HG03432 (cell line): ENCODE measurements around the gene CALHM1.
"Not testable (repeated sequence)": the region's sequence is repeated elsewhere in the genome, so short reads cannot be mapped to it uniquely, and the experiment has no call there.

ENCODE experiments used
- ATAC-seq: cut with Tn5 transposase; IDR thresholded peaks from one replicate; pipeline ENCODE4 v1.9.1; 2021; ENCODE audit warnings: mild to moderate bottlenecking, moderate library complexity; ENCODE audit not compliant: unreplicated experiment

CALHM1 gene, protein sequence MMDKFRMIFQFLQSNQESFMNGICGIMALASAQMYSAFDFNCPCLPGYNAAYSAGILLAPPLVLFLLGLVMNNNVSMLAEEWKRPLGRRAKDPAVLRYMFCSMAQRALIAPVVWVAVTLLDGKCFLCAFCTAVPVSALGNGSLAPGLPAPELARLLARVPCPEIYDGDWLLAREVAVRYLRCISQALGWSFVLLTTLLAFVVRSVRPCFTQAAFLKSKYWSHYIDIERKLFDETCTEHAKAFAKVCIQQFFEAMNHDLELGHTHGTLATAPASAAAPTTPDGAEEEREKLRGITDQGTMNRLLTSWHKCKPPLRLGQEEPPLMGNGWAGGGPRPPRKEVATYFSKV

GRCh38 chr10:103458720-103459119, at the start of gene CALHM1:
CALHM1 (minus strand) TSS chr10:103458900; CDS start chr10:103458751, 149 bp downstream.
- peak; percentile 74 for ATAC-seq

- no peak for ATAC-seq
These were observed 48.8 kb upstream of the CALHM1 start for GRCh38 chr10:103507235-103508191.

DNA sequence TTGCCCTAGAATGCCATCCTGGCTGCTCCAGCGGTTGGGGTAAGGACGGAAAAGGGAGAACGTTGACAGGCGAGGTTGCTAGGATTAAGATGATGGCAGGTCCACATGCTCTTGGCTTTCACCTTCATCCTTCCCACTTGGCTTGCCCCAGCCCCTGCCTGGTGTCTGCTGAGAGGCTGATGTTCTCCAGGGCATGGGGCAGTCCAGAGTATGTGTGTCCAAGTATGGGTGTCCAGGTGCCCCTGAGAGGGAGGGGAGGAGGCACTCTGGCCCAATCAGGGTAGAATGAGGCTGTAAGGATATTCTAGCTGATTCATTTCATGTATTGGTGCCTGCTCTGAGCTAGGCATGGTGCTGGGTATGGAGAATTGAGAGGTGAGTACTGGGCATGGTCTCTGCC, 47.4 kb upstream of the CALHM1 start:
- ATAC-seq, result no peak

DNA sequence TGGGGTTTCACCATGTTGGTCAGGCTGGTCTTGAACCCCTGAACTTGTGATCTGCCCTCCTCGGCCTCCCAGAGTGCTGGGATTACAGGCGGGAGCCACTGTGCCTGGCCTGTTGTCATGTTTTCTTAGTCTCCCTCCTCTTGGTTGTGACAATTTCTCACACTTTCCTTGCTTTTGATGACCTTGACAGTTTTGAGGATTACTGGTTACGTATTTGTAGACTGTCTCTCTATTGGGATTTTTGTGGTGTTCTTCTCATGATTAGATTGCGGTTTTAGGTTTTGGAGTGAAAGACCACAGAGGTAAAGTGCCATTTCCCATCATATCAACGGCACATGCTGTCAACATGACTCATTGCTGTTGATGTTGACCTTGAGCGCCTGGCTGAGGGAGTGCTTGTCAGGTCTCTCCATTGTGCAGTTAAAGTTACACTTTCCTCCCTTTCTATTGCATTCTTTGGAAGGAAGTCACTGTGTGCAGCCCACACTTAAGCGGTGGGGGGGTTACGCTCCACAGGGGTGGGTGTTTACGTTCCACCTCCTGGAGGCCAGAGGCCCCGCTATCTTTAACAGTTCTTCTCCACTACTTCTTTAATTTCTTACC, 45.6 kb upstream of the CALHM1 start:
- ATAC-seq, result peak; percentile 72

DNA sequence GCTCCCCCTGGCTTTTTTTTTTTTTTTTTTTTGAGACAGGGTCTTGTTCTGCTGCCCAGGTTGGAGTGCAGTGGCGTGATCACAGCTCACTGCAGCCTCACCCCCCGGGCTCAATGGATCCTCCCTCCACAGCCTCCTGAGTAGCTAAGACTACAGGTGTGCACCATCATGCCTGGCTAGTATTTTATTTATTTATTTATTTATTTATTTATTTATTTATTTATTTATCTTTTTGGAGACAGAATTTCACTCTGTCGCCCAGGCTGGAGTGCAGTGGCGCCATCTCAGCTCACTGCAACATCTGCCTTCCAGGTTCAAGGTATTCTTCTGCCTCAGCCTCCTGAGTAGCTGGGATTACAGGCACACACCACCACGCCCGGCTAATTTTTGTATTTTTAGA, 45.1 kb upstream of the CALHM1 start:
- not testable (repeated sequence) for ATAC-seq

GRCh38 chr10:103502849-103503660, 44.4 kb upstream of the CALHM1 start:
- ATAC-seq, result no peak

DNA sequence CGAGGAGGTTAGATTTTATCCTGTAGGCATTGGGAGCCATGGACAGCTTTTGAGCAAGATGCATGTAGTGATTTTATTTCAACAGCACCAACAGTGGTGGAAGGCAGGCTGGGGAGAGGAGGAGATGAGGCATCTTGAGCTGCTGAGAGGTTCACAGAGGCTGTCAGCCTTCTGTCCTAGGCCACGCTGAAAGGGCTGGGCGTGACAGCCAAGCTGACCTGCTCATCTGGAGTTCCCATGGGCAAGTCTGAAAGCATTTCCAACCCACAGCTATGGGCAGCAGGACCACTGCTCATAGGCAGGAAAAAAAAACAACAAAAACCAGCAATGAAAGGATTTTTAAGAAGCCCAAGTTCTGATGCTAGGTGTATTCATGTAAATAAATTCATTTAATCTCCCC, 42.5 kb upstream of the CALHM1 start:
- no peak for ATAC-seq

DNA sequence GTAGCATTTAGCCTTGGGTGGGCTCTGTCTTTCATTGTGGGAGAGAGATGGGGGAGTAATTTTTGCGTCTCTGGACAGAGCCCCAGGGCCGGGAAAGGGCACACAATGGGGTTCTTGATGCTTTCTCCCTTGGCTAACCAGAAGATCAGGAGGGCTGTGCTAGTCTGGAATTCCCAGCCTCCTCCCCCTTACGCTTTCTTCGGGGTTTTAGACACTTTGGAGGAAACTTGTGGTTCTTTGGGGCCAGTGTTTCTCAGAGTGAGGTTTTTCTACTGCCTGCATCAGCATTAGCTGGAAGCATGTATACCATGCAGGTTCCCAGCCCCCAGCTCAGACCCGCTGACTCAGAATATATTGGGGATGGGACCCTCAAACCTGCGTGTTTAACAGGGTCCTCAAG, 41.8 kb upstream of the CALHM1 start:
- no peak for ATAC-seq

DNA sequence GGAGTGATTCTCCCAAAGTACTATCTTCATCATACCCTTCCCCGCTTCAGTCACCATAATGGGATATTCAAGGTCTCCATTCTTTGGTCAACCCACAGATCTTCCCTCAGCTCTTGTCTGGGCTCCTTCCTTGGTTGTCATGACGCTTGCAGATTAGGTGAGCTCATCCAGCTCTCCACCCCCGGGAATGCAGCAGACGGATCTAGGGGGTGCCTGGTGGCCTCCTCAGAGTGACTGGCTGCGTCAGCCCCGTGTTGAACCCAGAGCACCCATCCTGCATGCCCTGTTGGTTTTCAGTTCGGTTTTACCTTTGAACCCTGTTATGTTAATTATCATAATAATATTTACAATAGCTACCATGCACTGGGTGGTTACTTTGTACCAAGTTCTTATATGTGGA, 41.2 kb upstream of the CALHM1 start:
- ATAC-seq, result no peak

GRCh38 chr10:103498936-103499638, 40.4 kb upstream of the CALHM1 start:
- ATAC-seq, result no peak

- ATAC-seq, result no peak
These were observed 38.6 kb upstream of the CALHM1 start for GRCh38 chr10:103497161-103497915.

GRCh38 chr10:103495321-103495720, 36.6 kb upstream of the CALHM1 start:
- ATAC-seq, result no peak

GRCh38 chr10:103493916-103494877, 35.5 kb upstream of the CALHM1 start:
- no peak for ATAC-seq

DNA sequence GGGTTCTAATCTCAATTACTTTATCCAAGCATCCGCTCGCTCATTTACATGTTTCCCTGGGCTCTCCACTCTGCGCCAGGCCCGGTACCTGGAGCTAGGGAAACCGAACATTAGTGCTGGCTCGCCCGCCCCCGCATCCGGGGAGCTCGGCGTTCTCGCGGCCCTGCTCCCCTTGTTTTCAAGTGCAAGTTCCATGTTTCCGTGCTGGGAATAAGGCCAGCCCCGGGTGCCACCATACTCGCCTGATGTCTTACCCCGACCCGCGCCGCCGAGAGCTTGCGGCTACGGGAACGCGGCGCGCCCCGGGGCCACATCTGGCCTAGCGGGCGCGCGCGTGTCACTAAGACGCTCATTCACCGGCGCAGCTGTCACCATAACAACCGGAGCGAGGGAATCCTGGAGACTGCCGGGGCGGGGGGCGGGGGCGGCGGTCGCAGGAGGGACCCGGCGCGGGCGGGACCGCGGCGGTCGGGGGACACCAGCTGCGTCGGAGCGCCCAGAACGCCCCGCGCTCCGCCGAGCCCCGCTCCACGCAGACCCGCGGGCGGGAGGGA, 34.7 kb upstream of the CALHM1 start, which contains the start of gene NEURL1:
Gene NEURL1, plus strand, starts transcription at position 344 of the 554 bp plus-strand sequence. CDS start 683 bp downstream, outside the sequence.
- ATAC-seq, result no peak

DNA sequence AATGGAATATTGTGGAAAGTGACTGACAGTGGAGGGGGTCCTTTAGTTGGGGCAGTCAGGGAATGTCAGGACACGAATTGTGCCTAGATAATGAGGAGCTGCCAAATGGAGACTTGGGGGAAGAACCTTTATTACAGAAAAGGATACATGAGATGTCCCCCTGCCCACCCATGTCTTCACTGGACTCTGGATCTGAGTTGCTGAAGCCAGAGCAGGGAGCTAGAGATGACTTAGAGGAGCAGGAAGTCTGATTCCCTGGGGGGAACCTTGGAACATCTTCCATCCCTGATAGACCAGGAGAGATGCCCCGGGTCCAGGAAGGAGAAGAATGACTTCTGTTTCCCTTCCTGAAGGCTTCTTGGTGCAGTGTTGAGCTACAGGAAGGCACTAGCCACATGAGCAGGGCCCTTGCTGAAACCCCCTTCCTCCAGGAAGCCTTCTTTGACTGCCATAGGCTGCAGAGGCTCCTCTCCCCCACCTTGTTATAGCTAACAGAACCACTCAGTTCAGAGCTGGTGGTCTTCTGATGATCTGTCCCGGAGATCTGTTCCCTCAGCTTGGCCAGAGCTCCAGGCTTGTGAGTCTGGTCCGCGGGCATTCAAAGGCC, 34.1 kb upstream of the CALHM1 start:
- no peak for ATAC-seq

DNA sequence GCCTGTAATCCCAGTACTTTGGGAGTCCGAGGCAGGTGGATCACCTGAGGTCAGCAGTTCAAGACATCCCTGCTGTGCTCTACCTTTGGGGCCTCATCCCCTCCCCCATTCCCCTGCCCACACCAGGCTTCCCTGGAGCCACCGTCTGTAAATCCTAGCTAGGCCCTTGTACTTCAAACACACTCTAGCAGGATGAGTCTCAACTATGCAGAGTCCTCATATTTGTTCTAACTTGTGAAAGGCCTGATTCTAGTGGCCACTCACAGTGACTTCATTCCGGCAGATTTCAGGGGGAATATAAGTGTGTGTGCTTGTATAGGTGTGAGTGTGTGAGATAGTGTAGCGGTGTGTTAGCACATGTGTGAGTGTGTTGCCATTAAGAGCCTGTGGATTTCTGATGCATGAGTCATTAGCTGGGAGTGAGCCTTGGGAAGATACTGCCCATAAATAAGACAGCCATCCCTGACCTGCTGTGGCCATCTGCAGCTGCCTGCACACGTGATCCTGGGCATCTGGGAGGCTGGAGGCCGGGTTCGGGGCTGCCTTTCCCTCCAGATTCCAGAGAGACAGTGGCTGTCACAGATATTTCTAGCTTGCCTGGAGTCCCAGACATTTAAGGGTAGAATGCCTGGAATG, 33.1 kb upstream of the CALHM1 start:
- ATAC-seq, result no peak

DNA sequence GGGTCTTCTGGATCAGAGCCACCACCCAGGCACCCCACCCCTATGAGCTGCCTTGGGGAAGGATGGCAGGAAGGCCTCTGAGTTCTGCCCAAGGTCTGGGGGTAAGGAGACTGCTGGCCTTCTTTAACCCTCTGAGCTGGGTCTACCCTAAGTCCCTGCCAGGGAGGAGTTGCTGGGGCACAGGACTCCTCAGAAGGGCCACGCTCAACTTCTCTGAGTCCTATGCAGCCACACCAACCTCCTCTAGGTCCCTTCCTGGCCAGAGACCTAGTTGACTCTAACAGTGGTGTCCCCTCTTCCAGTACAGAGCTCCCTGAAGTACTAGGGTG, 32.2 kb upstream of the CALHM1 start:
- peak; percentile 20 for ATAC-seq
